IMR-90 (cell line): ENCODE data around the gene CAPN10. TPM values are rescaled to one million over a fixed set of nuclear protein-coding genes. Genes with fewer than 3 reads are reported as not detected.

Experiments used
- ATAC-seq: fragments of 200-7000 bp; cut with Tn5 transposase; 2 replicates; pipeline ENCODE4 v1.9.1; 2020; ENCODE audit warnings: low read depth, mild to moderate bottlenecking, moderate library complexity
- BruUV-seq: library from RNA; stranded (reverse); fragments of 400-500 nt; replicated peaks from 2 replicates; lab custom pipeline; 2021; lab: Mats Ljungman, UMichigan
- CTCF ChIA-PET: fragments of 300-600 bp; formaldehyde crosslinking; extraction: SDS; loops from one replicate; lab custom pipeline; 2021; ENCODE audit warnings: antibody characterized with exemption; lab: Yijun Ruan, JAX
- POLR2A ChIA-PET: fragments of 300-600 bp; sonication (Branson Sonifier 250); formaldehyde crosslinking; loops from one replicate; lab custom pipeline; 2022; ENCODE audit warnings: antibody characterized with exemption; ENCODE audit not compliant: unreplicated experiment; lab: Charles Lee
- DNase-seq: peaks from one replicate; pipeline ENCODE4 v3.0.0; 2013
- H2AFZ ChIP-seq: replicated peaks from 2 replicates; pipeline ENCODE3; 2013; ENCODE audit warnings: low read length, mild to moderate bottlenecking; ENCODE audit not compliant: poor library complexity
- H2AK5ac ChIP-seq: 2 replicates; pipeline ENCODE4 v1.6.1; 2013; ENCODE audit warnings: low read depth, low read length, inconsistent platforms
- H2AK9ac ChIP-seq: replicated peaks from 2 replicates; pipeline ENCODE3; 2013; ENCODE audit warnings: mild to moderate bottlenecking, low read depth, low read length, moderate library complexity; ENCODE audit not compliant: poor library complexity
- H2BK120ac ChIP-seq: 2 replicates; pipeline ENCODE4 v1.6.1; 2013; ENCODE audit warnings: low read depth, low read length, inconsistent platforms
- H2BK15ac ChIP-seq: 3 replicates; pipeline ENCODE4 v1.6.1; 2013; ENCODE audit warnings: low read depth, low read length, inconsistent platforms
- H2BK20ac ChIP-seq: 2 replicates; pipeline ENCODE4 v1.6.1; 2013; ENCODE audit warnings: low read depth, mild to moderate bottlenecking, inconsistent platforms, low read length, moderate library complexity
- H2BK5ac ChIP-seq: 2 replicates; pipeline ENCODE4 v1.6.1; 2013; ENCODE audit warnings: mild to moderate bottlenecking, low read depth, low read length, inconsistent platforms; ENCODE audit not compliant: poor library complexity, severe bottlenecking
- H3K14ac ChIP-seq: replicated peaks from 2 replicates; pipeline ENCODE4 v1.6.1; 2013; ENCODE audit warnings: low read depth, low read length, inconsistent platforms
- H3K18ac ChIP-seq: 2 replicates; pipeline ENCODE4 v1.6.1; 2013; ENCODE audit warnings: low read depth, low read length, control low read depth
- H3K23ac ChIP-seq: 2 replicates; pipeline ENCODE4 v1.6.1; 2013; ENCODE audit warnings: low read depth, low read length, inconsistent platforms
- H3K27ac ChIP-seq: 2 replicates; pipeline ENCODE4 v1.5.1; 2013; ENCODE audit warnings: mild to moderate bottlenecking, control low read depth, low read length; ENCODE audit not compliant: insufficient read depth
- H3K27me3 ChIP-seq: 2 replicates; pipeline ENCODE4 v1.6.1; 2013; ENCODE audit warnings: low read length; ENCODE audit not compliant: control insufficient read depth, insufficient read depth
- H3K36me3 ChIP-seq: 2 replicates; pipeline ENCODE4 v1.6.1; 2013; ENCODE audit warnings: low read length, mixed read lengths; ENCODE audit not compliant: control insufficient read depth, insufficient read depth
- H3K4ac ChIP-seq: 2 replicates; pipeline ENCODE4 v1.6.1; 2013; ENCODE audit warnings: low read depth, low read length, inconsistent platforms
- H3K4me1 ChIP-seq: 2 replicates; pipeline ENCODE4 v1.6.1; 2013; ENCODE audit warnings: low read length, mixed read lengths; ENCODE audit not compliant: control insufficient read depth, insufficient read depth
- H3K4me2 ChIP-seq: 2 replicates; pipeline ENCODE4 v1.6.1; 2013; ENCODE audit warnings: low read depth, mild to moderate bottlenecking, control low read depth, low read length, moderate library complexity
- H3K4me3 ChIP-seq: 2 replicates; pipeline ENCODE4 v1.5.1; 2013; ENCODE audit warnings: low read depth, mild to moderate bottlenecking, control low read depth, low read length, moderate library complexity; ENCODE audit not compliant: insufficient read depth
- H3K56ac ChIP-seq: 2 replicates; pipeline ENCODE4 v1.6.1; 2013; ENCODE audit warnings: low read length, inconsistent platforms; ENCODE audit not compliant: insufficient read depth; ENCODE audit errors: extremely low read depth
- H3K79me1 ChIP-seq, 2 experiments: 2 replicates each; pipeline ENCODE4 v1.6.1; 2013; ENCODE audit warnings: low read length in 2 of 2, inconsistent platforms in 1 of 2, low read depth in 1 of 2
- H3K9ac ChIP-seq: 2 replicates; pipeline ENCODE4 v1.6.1; 2013; ENCODE audit warnings: low read depth, low read length, control low read depth
- H3K9me1 ChIP-seq: 2 replicates; pipeline ENCODE4 v1.6.1; 2013; ENCODE audit warnings: low read length, inconsistent platforms; ENCODE audit not compliant: insufficient read depth
- H3K9me3 ChIP-seq: 2 replicates; pipeline ENCODE4 v1.6.1; 2013; ENCODE audit warnings: low read length; ENCODE audit not compliant: control insufficient read depth, insufficient read depth
- H4K20me1 ChIP-seq: 2 replicates; pipeline ENCODE4 v1.6.1; 2013; ENCODE audit warnings: low read length, inconsistent platforms; ENCODE audit not compliant: insufficient read depth
- H4K5ac ChIP-seq: 2 replicates; pipeline ENCODE4 v1.6.1; 2013; ENCODE audit warnings: mild to moderate bottlenecking, low read depth, low read length, control low read depth
- H4K8ac ChIP-seq, 2 experiments: 2 replicates each; pipeline ENCODE4 v1.6.1; 2013; ENCODE audit warnings: low read depth in 2 of 2, low read length in 2 of 2, control low read depth in 1 of 2, inconsistent platforms in 1 of 2
- H4K91ac ChIP-seq: 2 replicates; pipeline ENCODE4 v1.6.1; 2013; ENCODE audit warnings: low read depth, low read length, inconsistent platforms; ENCODE audit not compliant: insufficient read depth
- CEBPB ChIP-seq: IDR thresholded peaks from 2 replicates; pipeline ENCODE4 v1.6.1; 2012; ENCODE audit warnings: low read depth, low read length, improper control_type of control experiment
- MXI1 ChIP-seq: IDR thresholded peaks from 2 replicates; pipeline ENCODE4 v1.6.1; 2012; ENCODE audit warnings: low read depth, mild to moderate bottlenecking, low read length, moderate library complexity, borderline replicate concordance
- RAD21 ChIP-seq: IDR thresholded peaks from 2 replicates; pipeline ENCODE4 v1.6.1; 2012; ENCODE audit warnings: low read length, improper control_type of control experiment
- WGBS, 2 experiments: methylation state at CpG; one replicate each; pipeline versions ENCODE4 v1.1.5 to v1.1.7; 2013; ENCODE audit warnings: missing lambda C conversion rate in 2 of 2; ENCODE audit not compliant: insufficient read length in 1 of 2; ENCODE audit errors: extremely low coverage in 2 of 2; 5-methylcytosine and 5-hydroxymethylcytosine counted together
- dilution Hi-C: fragments of 300-500 bp; cut with HindIII; formaldehyde crosslinking; loops from one replicate; pipeline ENCODE4 v1.14.3; 2018; ENCODE audit warnings: low sequenced_read_pairs; ENCODE audit not compliant: unreplicated experiment
- in situ Hi-C: fragments of 300-500 bp; cut with MboI; formaldehyde crosslinking; loops from 3 replicates; pipeline ENCODE4 v1.14.3; 2019; ENCODE audit warnings: low sequenced_read_pairs, inconsistent platforms, mixed read lengths
- intact Hi-C: fragments of 100-400 bp; cut with micrococcal nuclease; formaldehyde crosslinking; loops from 2 replicates; pipeline ENCODE4 v1.10.0; 2022
- polyA plus RNA-seq, 3 experiments: library from polyadenylated mRNA; depleted of rRNA; stranded (reverse); fragments of >200 nt; gene quantifications; 2 replicates each; pipeline ENCODE4 v1.2.3, GENCODE V29; 2012; ENCODE audit warnings: low replicate concordance in 1 of 3
- total RNA-seq: library from RNA; depleted of rRNA; stranded (reverse); fragments of >200 nt; gene quantifications from 2 replicates; pipeline ENCODE4 v1.2.3, GENCODE V29; 2012

The CAPN10 gene
- total and polyA plus RNA-seq, 2 of the 4 experiments (the other 2 are of a cell fraction), result 6.3 to 20.9 TPM

DNA sequence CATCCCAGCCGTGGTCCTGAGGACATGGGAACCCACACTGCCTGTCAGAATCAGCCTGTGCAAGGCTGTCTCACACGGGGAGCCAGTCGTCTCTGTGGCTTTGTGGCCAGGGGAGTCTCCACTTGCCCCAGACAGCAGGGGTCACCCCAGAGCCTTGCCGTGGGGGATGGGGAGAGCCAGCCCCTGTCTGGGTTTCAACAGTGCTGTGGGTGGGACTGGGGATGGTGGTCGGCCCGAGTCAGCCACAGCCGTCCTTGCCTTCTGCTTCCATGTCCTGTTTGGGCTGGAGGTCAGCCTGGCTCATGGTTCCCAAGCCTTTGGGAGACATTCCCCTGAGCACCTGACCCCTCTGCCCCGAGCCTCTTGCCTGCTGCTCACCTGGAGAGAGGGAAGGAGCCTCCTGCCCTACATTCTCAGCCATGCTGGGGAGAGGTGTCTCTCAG, 58.3 kb downstream of the CAPN10 start:
- Histone ChIP-seq H2BK15ac (no peak overlapping the region), H2BK120ac (no peak overlapping the region), H4K5ac (no peak overlapping the region), H3K4me3 (no peak overlapping the region), H3K27me3 (peaks cover 60% of the 10 kb centered on the region), H3K9me3 (no peaks in the 10 kb centered on the region), H3K14ac (no peak overlapping the region), H4K91ac (no peak overlapping the region), H4K8ac (no peak overlapping the region), H2BK5ac (no peak overlapping the region), H3K9me1 (no peaks in the 10 kb centered on the region), H3K4me1 (no peaks in the 10 kb centered on the region), H3K23ac (no peak overlapping the region), H2AFZ (no peak overlapping the region), H3K79me1 (no peaks in the 10 kb centered on the region), H3K18ac (no peak overlapping the region), H2AK5ac (no peak overlapping the region), H3K36me3 (no peaks in the 10 kb centered on the region), H3K4ac (no peak overlapping the region), H2BK20ac (no peak overlapping the region), H4K20me1 (no peaks in the 10 kb centered on the region), H3K27ac (no peak overlapping the region), H3K56ac (no peak overlapping the region), H3K9ac (no peak overlapping the region), H2AK9ac (no peak overlapping the region), H3K4me2 (no peak overlapping the region)
- no TSS peak for BruUV-seq
- WGBS, 2 experiments, result no CpG with 5 or more reads among the region's 8 CpGs
- ChIA-PET CTCF (no interaction called here), POLR2A (no interaction called here)
- in situ Hi-C loops, result no loop called here
- intact Hi-C loops, result no loop called here
- ATAC-seq (no peak), DNase-seq (no peak)
- TF ChIP-seq RAD21, result no peak
- no peak for TF ChIP-seq MXI1
- no peak for TF ChIP-seq CEBPB
- dilution Hi-C loops, result no loop called here
